K562 (cell line): ENCODE measurements around the gene UTS2R. TPM values are rescaled to one million over a fixed set of nuclear protein-coding genes. Genes with fewer than 3 reads are reported as not detected.

Experiments used
- ATAC-seq: fragments of 200-7000 bp; cut with Tn5 transposase; 3 replicates; pipeline ENCODE4 v1.9.1; 2020; ENCODE audit warnings: moderate library complexity
- BruUV-seq: library from RNA; stranded (reverse); fragments of 400-500 nt; replicated peaks from 2 replicates; lab custom pipeline; 2021; lab: Mats Ljungman, UMichigan
- CTCF ChIA-PET: fragments of 300-600 bp; formaldehyde crosslinking; extraction: SDS; loops from one replicate; lab custom pipeline; 2021; ENCODE audit warnings: low intra/inter-chr PET ratio; lab: Yijun Ruan, JAX
- POLR2A ChIA-PET: fragments of 300-600, 350-650 bp; sonication (Branson Sonifier 250); formaldehyde crosslinking; extraction: SDS; loops from one replicate; lab custom pipeline; 2021; ENCODE audit warnings: antibody characterized with exemption, inconsistent platforms; lab: Yijun Ruan, JAX
- DNase-seq, 4 experiments: peaks; one replicate each; pipeline versions ENCODE4 v3.0.0 to v3.0.0-alpha.2; 2011 to 2018; ENCODE audit warnings: low spot score in 3 of 4, mixed read lengths in 3 of 4; ENCODE audit errors: extremely low read depth in 1 of 4
- FAIRE-seq: peaks from 2 replicates; lab custom pipeline; 2011; peaks lifted over from hg19 to GRCh38; lab: Jason Lieb, UNC
- H2AFZ ChIP-seq: 2 replicates; pipeline ENCODE4 v1.6.0; 2011; ENCODE audit warnings: low read depth, low read length, control low read depth, inconsistent platforms
- H3K27ac ChIP-seq: fragments of 200-600 bp; 3 replicates; pipeline ENCODE4 v1.8.0; 2011; ENCODE audit warnings: low read depth, mild to moderate bottlenecking, control low read depth, inconsistent platforms, low read length, moderate library complexity, mixed read lengths; ENCODE audit errors: extremely low read depth
- H3K27me3 ChIP-seq, 2 experiments: fragments of 300-600 bp in 1 of 2; 2 replicates in 1 of 2; 3 replicates in 1 of 2; pipeline versions ENCODE4 v1.6.0 to v1.8.0; 2011; ENCODE audit warnings: inconsistent platforms in 2 of 2, low read length in 2 of 2, mild to moderate bottlenecking in 1 of 2, mixed read lengths in 1 of 2, moderate library complexity in 1 of 2; ENCODE audit not compliant: control insufficient read depth in 2 of 2, insufficient read depth in 2 of 2
- H3K36me3 ChIP-seq: fragments of 300-600 bp; 3 replicates; pipeline ENCODE4 v1.8.0; 2011; ENCODE audit warnings: mild to moderate bottlenecking, low read length, inconsistent platforms; ENCODE audit not compliant: control insufficient read depth, insufficient read depth
- H3K4me1 ChIP-seq, 2 experiments: fragments of 200-600 bp in 1 of 2; replicated peaks in 1 of 2; 2 replicates in 1 of 2; 3 replicates in 1 of 2; pipeline versions ENCODE4 v1.5.1 to v1.8.0; 2011; ENCODE audit warnings: inconsistent platforms in 2 of 2, low read length in 2 of 2, mild to moderate bottlenecking in 1 of 2, mixed read lengths in 1 of 2, moderate library complexity in 1 of 2; ENCODE audit not compliant: control insufficient read depth in 2 of 2, insufficient read depth in 2 of 2
- H3K4me2 ChIP-seq: 2 replicates; pipeline ENCODE4 v1.6.1; 2011; ENCODE audit warnings: low read length, control low read depth, inconsistent platforms, mixed read lengths; ENCODE audit not compliant: insufficient read depth
- H3K4me3 ChIP-seq: fragments of 200-600 bp; sonication (generic), shearing (Covaris generic); 2 replicates; pipeline ENCODE4 v1.5.1; 2016; ENCODE audit warnings: control low read depth, inconsistent platforms
- H3K79me2 ChIP-seq: fragments of 200-600 bp; 3 replicates; pipeline ENCODE4 v1.8.0; 2011; ENCODE audit warnings: low read length, inconsistent platforms; ENCODE audit not compliant: control insufficient read depth, insufficient read depth
- H3K9ac ChIP-seq, 2 experiments: 2 replicates each; pipeline versions ENCODE4 v1.6.0 to v1.6.1; 2011; ENCODE audit warnings: low read depth in 2 of 2, low read length in 2 of 2, control low read depth in 1 of 2, inconsistent platforms in 1 of 2, mild to moderate bottlenecking in 1 of 2, mixed read lengths in 1 of 2; ENCODE audit not compliant: insufficient read depth in 1 of 2
- H3K9me1 ChIP-seq: one replicate; pipeline ENCODE4 v1.6.0; 2011; ENCODE audit warnings: inconsistent platforms, mild to moderate bottlenecking, low read length, moderate library complexity; ENCODE audit not compliant: control insufficient read depth, insufficient read depth
- H3K9me3 ChIP-seq: replicated peaks from 2 replicates; pipeline ENCODE4 v1.5.1; 2011; ENCODE audit warnings: low read depth, low read length, inconsistent platforms; ENCODE audit not compliant: control insufficient read depth, insufficient read depth
- H4K20me1 ChIP-seq: replicated peaks from 2 replicates; pipeline ENCODE4 v1.6.1; 2011; ENCODE audit warnings: low read length, inconsistent platforms, mixed read lengths; ENCODE audit not compliant: control insufficient read depth, insufficient read depth
- EGR1 ChIP-seq: fragments of 450-650 bp; conservative IDR thresholded peaks from 2 replicates; pipeline ENCODE4 v1.6.1; 2017; ENCODE audit warnings: mild to moderate bottlenecking
- KDM5B ChIP-seq: fragments of 200-600 bp; sonication (generic); IDR thresholded peaks from 2 replicates; pipeline ENCODE4 v1.6.1; 2012; ENCODE audit warnings: low read depth, mild to moderate bottlenecking, moderate library complexity, low read length, control low read depth, inconsistent platforms; ENCODE audit not compliant: insufficient replicate concordance
- MAFK ChIP-seq: IDR thresholded peaks from 2 replicates; pipeline ENCODE4 v1.6.1; 2011; ENCODE audit warnings: low read length, improper control_type of control experiment
- NELFE ChIP-seq: IDR thresholded peaks from 2 replicates; pipeline ENCODE4 v1.6.1; 2011; ENCODE audit warnings: mild to moderate bottlenecking; ENCODE audit not compliant: insufficient read depth, insufficient read length
- ZNF512 ChIP-seq: IDR thresholded peaks from 2 replicates; pipeline ENCODE4 v1.6.1; 2016; ENCODE audit warnings: missing genetic modification characterization, missing compliant biosample characterization
- WGBS: fragments of 100-300 bp; shearing (Covaris generic); methylation state at CpG from one replicate; pipeline ENCODE4 v1.1.6; 2016; ENCODE audit warnings: low coverage, mixed read lengths; ENCODE audit not compliant: insufficient coverage; ENCODE audit errors: missing lambda C conversion rate; 5-methylcytosine and 5-hydroxymethylcytosine counted together
- in situ Hi-C: fragments of 300-500 bp; cut with MboI; formaldehyde crosslinking; loops from 4 replicates; pipeline ENCODE4 v1.15.0; 2018; ENCODE audit warnings: inconsistent platforms, mixed read lengths
- intact Hi-C: fragments of 100-400 bp; cut with micrococcal nuclease; formaldehyde crosslinking; loops from 2 replicates; pipeline ENCODE4 v1.14.2; 2022
- polyA plus RNA-seq, 8 experiments: library from polyadenylated mRNA; depleted of rRNA in 4 of 8; stranded (reverse) in 5 of 8; unstranded in 3 of 8; fragments of >200 nt; fragmentation: Nextera tagmentation in 2 of 8; fragmentation: Illumina TruSeq in 1 of 8; extraction: Ambion mirVana in 2 of 8; extraction: Trizol in 1 of 8; gene quantifications; 2 replicates each; pipeline versions ENCODE4 v1.2.1 to v1.2.3, GENCODE V29; 2011 to 2014; ENCODE audit warnings: inconsistent platforms in 1 of 8, missing spikeins in 1 of 8
- total RNA-seq, 7 experiments: library from RNA; depleted of rRNA in 6 of 7; stranded (reverse); fragments of >200 nt in 6 of 7; fragmentation: Illumina TruSeq in 2 of 7; extraction: Trizol in 2 of 7; gene quantifications; 2 replicates each; pipeline versions ENCODE4 v1.2.1 to v1.2.3, GENCODE V29; 2011 to 2021; ENCODE audit warnings: low replicate concordance in 1 of 7
- TF ChIP-seq, protein P1 (sequence below): fragments of 450-650 bp; IDR thresholded peaks from 2 replicates; pipeline ENCODE4 v1.6.1; 2016; ENCODE audit warnings: low read depth

Gene UTS2R
- total and polyA plus RNA-seq, 9 of the 15 experiments (the other 6 are each of a cell fraction or from before 2014, with no cell fraction given), result 0.22 TPM; not detected in 8

GRCh38 chr17:82405051-82405450, 33.5 kb downstream of the UTS2R start:
- no peak for ATAC-seq
- H3K36me3 ChIP-seq, result peaks cover 35% of the 10 kb centered on the region; the same call in 1 of the 3 replicates
- peaks cover 2% of the 10 kb centered on the region; the same call in 1 of the 3 replicates for H3K79me2 ChIP-seq
- no peaks in the 10 kb centered on the region for H4K20me1 ChIP-seq
- H3K4me2 ChIP-seq, result no peak overlapping the region
- no peak overlapping the region for H3K9ac ChIP-seq
- no peak for FAIRE-seq
- no peak overlapping the region for H3K27ac ChIP-seq
- 89% methylated on average over 7 of the region's 14 CpGs for WGBS
- peaks cover 0 to 10% of the 10 kb centered on the region in 2 experiments; a peak in 1 of 5 replicates for H3K4me1 ChIP-seq
- ChIA-PET POLR2A (interaction anchor here (0.7 kb wide), 1 partner anchor 10 kb away, joined by 3 read pairs; no protein-coding TSS in a partner anchor), CTCF (no interaction called here)
- no peaks in the 10 kb centered on the region for H3K9me3 ChIP-seq
- in situ Hi-C loops (no loop called here), intact Hi-C loops (no loop called here)
- no TSS peak for BruUV-seq
- DNase-seq, result no peak
- no peak overlapping the region for H2AFZ ChIP-seq
- no peaks in the 10 kb centered on the region for H3K27me3 ChIP-seq
- H3K4me3 ChIP-seq, result no peak overlapping the region
- peaks cover 1% of the 10 kb centered on the region for H3K9me1 ChIP-seq
- TF ChIP-seq ZNF512 (tag) (no peak), KDM5B (no peak), NELFE (no peak), EGR1 (no peak), MAFK (no peak)
- TF ChIP-seq, protein P1, sequence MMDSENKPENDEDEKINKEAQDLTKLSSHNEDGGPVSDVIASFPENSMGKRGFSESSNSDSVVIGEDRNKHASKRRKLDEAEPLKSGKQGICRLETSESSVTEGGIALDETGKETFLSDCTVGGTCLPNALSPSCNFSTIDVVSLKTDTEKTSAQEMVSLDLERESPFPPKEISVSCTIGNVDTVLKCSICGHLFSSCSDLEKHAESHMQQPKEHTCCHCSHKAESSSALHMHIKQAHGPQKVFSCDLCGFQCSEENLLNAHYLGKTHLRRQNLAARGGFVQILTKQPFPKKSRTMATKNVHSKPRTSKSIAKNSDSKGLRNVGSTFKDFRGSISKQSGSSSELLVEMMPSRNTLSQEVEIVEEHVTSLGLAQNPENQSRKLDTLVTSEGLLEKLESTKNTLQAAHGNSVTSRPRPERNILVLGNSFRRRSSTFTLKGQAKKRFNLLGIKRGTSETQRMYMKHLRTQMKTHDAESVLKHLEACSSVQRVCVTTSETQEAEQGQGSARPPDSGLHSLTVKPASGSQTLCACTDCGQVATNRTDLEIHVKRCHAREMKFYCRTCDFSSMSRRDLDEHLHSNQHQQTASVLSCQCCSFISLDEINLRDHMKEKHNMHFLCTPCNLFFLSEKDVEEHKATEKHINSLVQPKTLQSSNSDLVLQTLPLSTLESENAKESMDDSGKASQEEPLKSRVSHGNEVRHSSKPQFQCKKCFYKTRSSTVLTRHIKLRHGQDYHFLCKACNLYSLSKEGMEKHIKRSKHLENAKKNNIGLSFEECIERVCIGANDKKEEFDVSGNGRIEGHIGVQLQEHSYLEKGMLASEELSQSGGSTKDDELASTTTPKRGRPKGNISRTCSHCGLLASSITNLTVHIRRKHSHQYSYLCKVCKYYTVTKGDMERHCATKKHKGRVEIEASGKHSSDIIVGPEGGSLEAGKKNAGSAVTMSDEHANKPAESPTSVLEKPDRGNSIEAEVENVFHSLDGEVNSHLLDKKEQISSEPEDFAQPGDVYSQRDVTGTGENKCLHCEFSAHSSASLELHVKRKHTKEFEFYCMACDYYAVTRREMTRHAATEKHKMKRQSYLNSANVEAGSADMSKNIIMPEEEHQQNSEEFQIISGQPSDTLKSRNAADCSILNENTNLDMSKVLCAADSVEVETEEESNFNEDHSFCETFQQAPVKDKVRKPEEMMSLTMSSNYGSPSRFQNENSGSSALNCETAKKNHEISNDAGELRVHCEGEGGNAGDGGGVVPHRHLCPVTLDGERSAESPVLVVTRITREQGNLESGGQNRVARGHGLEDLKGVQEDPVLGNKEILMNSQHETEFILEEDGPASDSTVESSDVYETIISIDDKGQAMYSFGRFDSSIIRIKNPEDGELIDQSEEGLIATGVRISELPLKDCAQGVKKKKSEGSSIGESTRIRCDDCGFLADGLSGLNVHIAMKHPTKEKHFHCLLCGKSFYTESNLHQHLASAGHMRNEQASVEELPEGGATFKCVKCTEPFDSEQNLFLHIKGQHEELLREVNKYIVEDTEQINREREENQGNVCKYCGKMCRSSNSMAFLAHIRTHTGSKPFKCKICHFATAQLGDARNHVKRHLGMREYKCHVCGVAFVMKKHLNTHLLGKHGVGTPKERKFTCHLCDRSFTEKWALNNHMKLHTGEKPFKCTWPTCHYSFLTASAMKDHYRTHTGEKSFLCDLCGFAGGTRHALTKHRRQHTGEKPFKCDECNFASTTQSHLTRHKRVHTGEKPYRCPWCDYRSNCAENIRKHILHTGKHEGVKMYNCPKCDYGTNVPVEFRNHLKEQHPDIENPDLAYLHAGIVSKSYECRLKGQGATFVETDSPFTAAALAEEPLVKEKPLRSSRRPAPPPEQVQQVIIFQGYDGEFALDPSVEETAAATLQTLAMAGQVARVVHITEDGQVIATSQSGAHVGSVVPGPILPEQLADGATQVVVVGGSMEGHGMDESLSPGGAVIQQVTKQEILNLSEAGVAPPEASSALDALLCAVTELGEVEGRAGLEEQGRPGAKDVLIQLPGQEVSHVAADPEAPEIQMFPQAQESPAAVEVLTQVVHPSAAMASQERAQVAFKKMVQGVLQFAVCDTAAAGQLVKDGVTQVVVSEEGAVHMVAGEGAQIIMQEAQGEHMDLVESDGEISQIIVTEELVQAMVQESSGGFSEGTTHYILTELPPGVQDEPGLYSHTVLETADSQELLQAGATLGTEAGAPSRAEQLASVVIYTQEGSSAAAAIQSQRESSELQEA, result no peak
